ENCODE data around the gene SMLR1.
A peak's percentile ranks its signal among the peaks of the same experiment; 100 is the strongest.

The SMLR1 gene

DNA sequence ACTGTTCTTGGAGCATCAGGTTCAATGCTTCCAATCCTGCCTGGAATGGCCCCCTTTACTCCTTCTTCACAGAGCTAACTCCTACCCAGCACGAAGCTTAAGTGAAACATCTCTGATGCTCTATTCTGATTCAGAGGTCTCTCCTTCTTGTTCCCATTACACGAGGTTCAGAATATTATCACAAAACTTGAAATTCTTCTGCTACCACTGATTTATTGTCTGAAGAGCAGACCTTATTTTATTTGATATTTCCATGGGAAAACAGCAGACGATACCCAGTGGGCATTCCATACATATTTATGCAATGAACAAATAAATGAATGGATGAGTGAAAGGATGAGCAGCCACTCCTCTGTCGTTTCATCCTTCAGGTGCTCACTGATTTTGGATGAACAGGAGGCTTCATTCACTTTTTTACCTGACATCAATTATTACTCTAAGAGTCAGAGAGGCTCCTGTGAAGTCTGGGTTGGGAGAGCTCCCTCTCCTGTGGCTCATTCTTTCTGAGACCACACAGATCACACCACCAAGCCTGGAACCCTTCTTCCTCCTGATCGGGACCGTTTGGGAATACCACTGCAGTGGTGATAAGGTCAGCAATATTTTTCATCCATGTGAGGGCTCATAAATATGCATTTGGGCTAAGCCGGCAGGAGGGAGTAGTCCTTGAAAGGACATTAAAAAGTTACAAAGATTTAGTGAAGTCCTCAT, 25.8 kb downstream of the SMLR1 start:
- DNase-seq: no peak

- DNase-seq: no peak
Observed at GRCh38 chr6:130853555-130854183, 26.5 kb downstream of the SMLR1 start.

- DNase-seq: no peak
Observed at GRCh38 chr6:130858054-130858453, 30.8 kb downstream of the SMLR1 start.

DNA sequence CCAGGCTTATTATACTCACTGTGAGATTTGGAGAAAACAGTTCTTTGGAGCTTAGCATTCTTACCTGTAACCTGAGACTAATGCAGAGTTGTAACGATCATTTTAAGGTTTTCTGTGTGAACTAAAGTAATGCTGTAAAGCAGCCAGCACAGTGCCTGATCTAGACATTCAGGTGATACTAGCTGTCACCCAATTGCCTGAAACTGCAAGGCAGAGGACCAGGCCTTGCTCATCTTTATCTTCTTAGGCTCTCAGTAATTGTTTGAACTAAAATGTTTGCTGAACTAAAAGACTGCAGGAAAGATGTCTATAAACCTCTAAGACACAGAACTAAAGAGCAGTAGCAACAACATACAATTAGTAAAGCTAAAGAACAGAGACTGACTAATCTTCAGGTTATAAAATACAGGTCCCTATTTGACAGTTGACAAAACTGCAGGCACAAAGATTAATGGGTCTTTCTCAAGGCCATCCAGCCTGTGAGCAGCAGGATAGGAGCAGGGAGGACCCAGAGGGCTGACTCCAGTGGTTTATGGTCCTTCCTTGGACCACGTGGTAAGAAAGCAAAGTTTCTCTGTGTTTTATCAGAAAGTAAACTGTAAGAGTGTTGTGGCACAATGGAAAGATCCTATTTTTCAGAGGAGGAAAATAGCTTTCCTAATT, 31.4 kb downstream of the SMLR1 start:
- DNase-seq: no peak

DNA sequence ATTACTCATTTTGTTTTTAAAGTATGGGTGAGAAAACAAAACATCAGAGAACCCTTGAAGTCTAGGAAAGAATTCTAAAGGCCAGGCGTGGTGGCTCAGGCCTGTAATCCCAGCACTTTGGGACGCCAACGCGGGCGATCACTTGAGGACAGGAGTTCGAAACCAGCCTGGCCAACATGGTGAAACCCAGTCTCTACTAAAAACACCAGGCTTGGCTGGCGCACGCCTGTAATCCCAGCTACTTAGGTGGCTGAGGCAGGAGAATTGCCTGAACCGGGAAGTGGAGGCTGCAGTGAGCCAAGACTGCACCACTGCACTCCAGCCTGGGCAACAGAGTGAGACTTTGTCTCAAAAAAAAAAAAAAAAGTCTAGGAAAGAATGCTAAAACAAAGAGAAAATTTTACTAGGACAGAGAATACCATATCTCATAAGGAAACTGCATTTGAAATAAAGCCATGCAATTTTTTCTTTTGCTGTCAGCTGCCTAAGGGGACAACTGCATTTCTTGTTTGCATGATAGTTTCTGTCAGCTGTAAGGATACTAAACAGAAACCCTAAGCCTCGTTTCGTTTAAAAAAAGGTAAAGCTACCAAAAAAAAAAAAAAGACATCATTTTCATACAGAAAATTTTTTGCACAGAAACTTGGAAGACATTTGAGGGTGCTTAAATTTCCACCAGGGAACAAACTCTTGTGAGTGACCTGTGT, 32.1 kb downstream of the SMLR1 start:
- DNase-seq: no peak

DNA sequence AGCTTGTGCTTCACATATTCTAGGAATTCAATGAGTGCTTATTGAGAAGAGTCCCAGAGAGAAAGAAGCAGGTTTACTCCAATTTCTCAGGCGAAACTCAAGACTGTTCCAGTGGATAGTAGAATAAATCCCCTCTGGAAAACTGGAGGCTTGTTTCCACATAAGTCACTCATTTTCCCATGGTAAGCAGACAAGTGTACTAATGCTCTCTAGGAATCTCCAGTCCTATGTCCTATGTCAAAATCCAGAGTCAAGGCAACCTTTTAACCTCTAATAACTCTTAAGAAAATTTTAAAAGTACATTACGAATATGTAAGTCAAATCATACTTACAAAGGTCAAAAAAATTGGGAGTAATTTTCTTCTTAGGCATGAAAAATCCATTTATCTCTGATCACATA, 35.2 kb downstream of the SMLR1 start:
- no peak for DNase-seq

DNA sequence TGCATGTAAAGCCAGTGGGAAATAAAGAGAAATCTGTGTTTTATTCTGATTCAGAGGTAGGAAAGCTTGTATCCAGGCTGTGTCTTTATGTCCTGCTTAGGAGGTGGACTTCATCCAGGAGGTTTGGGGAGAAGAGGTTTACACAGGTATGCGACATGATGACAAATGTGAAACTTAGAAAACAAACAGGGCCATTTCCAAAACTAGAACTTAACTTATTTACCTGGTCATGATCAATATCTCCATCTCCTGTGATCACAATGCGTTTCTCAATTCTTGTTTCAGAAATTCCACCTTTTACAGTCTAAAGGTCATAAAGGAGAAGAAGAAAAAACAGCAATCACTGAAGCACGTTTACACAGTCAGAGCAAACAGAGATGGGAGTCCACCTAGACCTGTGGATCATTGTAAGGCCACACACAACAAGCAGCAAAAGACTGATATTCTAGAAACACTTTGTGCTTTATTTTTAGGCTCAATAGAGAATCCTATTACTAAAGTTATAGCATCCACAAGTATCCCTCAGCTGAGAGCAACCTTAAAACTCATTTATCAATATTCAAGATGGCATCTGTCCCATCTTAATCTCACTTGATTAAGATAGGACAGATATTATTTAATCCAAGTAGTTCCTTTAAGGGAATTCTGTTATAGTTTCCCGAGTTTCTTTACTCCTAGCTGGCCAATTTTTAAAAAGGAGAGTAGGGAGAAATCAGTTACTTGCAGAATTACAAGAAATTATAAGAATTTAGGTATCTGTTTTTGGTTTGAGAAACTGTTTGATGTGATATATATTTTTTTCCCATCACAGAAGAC, 36.4 kb downstream of the SMLR1 start:
- no peak for DNase-seq

- no peak for DNase-seq
Observed at GRCh38 chr6:130864344-130864743, 37.1 kb downstream of the SMLR1 start.

DNA sequence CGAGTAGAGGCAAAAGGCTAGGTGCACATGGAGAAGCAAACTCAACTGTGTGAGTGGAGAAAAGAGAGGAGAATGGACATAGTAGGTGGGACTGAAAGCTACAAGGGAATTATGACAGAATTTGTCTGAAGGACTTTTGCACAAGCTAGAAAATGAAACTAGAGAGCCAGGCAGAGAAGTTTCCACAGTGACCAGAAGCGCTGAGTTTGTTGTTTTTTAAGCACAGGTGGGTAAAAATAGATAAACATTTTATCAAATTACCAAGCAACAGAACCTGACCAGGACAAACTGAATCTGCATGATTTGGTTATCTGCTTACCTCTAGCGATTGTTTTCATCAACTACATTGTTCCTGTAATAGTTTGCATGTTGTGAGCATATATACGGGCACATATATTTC, 38.6 kb downstream of the SMLR1 start:
- no peak for DNase-seq

GRCh38 chr6:130869681-130870080, 42.5 kb downstream of the SMLR1 start:
- no peak for DNase-seq

GRCh38 chr6:130870179-130870880, 43.1 kb downstream of the SMLR1 start:
- no peak for DNase-seq

DNA sequence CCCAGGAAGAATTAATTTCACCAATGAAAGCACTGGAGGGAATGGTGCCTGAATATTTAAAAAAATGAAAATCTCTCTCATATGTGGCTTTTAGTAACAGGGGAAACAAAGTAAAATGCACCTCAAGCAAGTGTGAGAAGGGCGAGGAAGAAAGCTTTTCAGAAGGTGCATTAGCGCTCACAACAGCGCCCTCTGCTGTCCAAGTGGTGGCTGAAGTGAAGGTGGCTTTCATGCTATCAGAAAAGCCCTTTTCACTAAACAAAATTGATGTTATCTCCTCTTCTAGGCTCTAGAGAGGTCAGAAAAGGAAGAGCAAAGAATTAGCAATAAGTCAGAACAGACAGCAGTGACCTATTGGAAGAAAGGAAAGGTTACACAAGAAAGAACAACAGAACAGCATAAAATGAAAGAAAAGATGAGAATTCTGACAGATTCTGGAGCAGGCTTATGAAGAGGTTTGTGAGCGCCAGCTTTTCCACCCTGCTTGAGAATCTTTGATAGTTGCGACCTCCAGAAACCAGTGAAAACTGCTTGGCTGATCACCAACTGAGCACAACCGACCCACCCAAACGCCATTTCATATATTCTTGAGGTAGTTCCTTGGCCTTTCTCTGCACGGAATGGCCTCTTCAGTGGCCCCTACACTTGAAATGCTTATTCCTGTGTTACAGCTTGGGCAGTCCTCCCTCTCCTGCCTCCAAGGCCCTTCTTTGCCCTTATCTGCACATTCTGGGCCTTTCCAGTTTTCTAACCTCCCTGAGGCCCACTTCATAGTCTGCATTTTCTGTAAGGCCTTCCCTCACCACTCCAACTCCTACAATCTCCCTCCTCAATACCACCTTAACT, 45.3 kb downstream of the SMLR1 start:
- no peak for DNase-seq

DNA sequence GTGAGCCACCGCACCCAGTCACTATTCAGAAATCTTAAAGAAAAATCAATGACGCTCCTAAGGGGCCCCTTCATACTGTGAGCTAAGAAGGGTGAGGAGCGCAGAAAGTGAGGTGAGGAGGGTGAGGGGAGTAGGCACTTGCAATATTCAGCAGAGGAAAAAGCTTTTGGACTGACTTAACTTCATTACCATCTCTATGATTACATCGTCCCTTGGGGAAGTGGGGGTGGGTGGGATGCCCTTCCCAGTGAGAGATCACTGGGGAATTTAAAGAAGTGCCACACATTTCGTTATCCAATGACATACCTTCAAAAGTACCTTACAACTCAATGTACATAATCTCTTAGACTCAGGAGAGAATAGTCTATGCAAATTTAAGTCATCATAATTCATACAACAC, 46.5 kb downstream of the SMLR1 start:
- no peak for DNase-seq

GRCh38 chr6:130879826-130880225, 52.6 kb downstream of the SMLR1 start:
- no peak for DNase-seq

GRCh38 chr6:130882370-130882769, 55.2 kb downstream of the SMLR1 start:
- DNase-seq: no peak

DNA sequence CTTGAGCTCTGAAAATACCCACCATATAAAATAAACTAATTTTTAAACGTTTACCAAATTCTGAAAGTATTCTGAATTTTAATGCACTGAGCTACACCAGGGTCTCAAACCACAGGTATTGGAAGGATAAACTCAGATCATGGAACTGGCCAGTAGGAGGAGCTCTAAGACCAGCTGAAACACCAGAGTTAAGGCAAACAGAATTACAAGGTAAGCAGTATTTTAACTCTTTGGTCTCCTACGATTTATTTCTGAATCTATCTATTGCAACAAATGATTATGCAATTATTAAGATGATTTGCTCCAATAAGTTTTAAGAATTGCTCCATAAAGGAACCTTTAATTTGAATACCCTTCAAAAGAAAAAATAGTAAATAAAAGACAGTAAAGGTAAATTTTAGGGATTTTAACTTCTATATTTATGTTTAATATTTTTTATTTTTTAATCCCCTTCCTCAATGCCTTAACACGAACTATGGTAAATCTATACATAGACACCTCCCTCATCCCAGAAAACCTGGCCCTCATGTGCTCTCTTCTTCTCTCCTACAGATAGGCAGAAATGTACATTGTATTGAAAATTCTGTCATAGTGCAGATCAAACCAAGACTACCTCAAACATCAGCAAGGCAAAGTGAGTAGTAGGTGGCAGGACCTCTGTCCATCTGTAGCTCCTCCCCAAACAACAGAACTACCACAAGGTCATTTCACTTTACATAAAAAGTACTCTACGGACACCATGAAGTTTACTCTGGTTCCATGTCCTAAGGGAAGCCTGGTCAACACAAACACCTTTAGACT, 58.4 kb downstream of the SMLR1 start:
- DNase-seq: peak; percentile 32

Measured in NCI-H2081 treated with DMSO at 0.1 percent for 48 hours (cell line).